Endothelial cell of umbilical vein (primary cell): Measurements from ENCODE around the gene FOS.

ENCODE experiments used
- CTCF ChIP-seq, 2 donors: IDR thresholded peaks; 1 replicate in 1 of 2; 2 replicates in 1 of 2; pipeline ENCODE4 v1.5.1; 2011; ENCODE audit warnings: low read length in 2 of 2, mild to moderate bottlenecking in 2 of 2, moderate library complexity in 2 of 2, control low read depth in 1 of 2, inconsistent platforms in 1 of 2, low read depth in 1 of 2; ENCODE audit not compliant: insufficient read depth in 1 of 2; ENCODE audit errors: extremely low read depth in 1 of 2
- EZH2 ChIP-seq: IDR thresholded peaks from 2 replicates; pipeline ENCODE4 v1.6.1; 2012; ENCODE audit warnings: borderline replicate concordance, low read depth, mild to moderate bottlenecking, moderate library complexity, low read length, inconsistent platforms; ENCODE audit not compliant: severe bottlenecking
- JUN ChIP-seq: IDR thresholded peaks from 2 replicates; pipeline ENCODE4 v1.6.1; 2011; ENCODE audit warnings: borderline replicate concordance, low read depth; ENCODE audit not compliant: insufficient read length, insufficient read depth
- MAX ChIP-seq: IDR thresholded peaks from 2 replicates; pipeline ENCODE4 v1.6.1; 2011; ENCODE audit not compliant: insufficient read depth, insufficient read length
- POLR2A ChIP-seq: IDR thresholded peaks from 2 replicates; pipeline ENCODE4 v1.6.1; 2012; ENCODE audit warnings: low read depth, mild to moderate bottlenecking, control low read depth, low read length
- POLR2AphosphoS5 ChIP-seq: IDR thresholded peaks from 2 replicates; pipeline ENCODE4 v1.6.1; 2012; ENCODE audit warnings: low read depth, mild to moderate bottlenecking, control low read depth, low read length, moderate library complexity; ENCODE audit not compliant: insufficient read depth

GRCh38 chr14:75252254-75252837, 26.3 kb upstream of the FOS start:
- no peak for TF ChIP-seq JUN
- no peak for TF ChIP-seq CTCF (IDR thresholded peaks at IDR 0.05; ENCODE audit: extremely low read depth in 1 of 2, insufficient read depth in 1 of 2, low read depth in 1 of 2, low read length in 2 of 2)
- no peak for TF ChIP-seq POLR2AphosphoS5
- TF ChIP-seq POLR2A, result no peak
- no peak for TF ChIP-seq MAX
- TF ChIP-seq EZH2, result no peak
